HepG2 (cell line): ENCODE data around the gene CCN6. TPM values are rescaled to one million over a fixed set of nuclear protein-coding genes. Genes with fewer than 3 reads are reported as not detected.
A peak's percentile ranks its signal among the peaks of the same experiment; 100 is the strongest.

Experiments used
- EEA1 ChIP-seq: sonication (generic); formaldehyde crosslinking; IDR thresholded peaks from 2 replicates; pipeline ENCODE4 v1.5.1; 2020; ENCODE audit warnings: mild to moderate bottlenecking, missing genetic modification reagents, borderline replicate concordance
- GPN1 ChIP-seq: sonication (generic); formaldehyde crosslinking; IDR thresholded peaks from 2 replicates; pipeline ENCODE4 v1.5.1; 2020; ENCODE audit warnings: missing genetic modification reagents, borderline replicate concordance
- HES4 ChIP-seq: sonication (generic); formaldehyde crosslinking; IDR thresholded peaks from 2 replicates; pipeline ENCODE4 v1.9.0; 2021; ENCODE audit warnings: mild to moderate bottlenecking, missing genetic modification reagents, borderline replicate concordance
- KAT2B ChIP-seq: fragments of 150-350 bp; IDR thresholded peaks from 2 replicates; pipeline ENCODE4 v1.6.1; 2014; ENCODE audit warnings: low read depth, low read length, borderline replicate concordance
- MEIS1 ChIP-seq: sonication (generic); formaldehyde crosslinking; IDR thresholded peaks from 2 replicates; pipeline ENCODE4 v1.9.0; 2021; ENCODE audit warnings: mild to moderate bottlenecking, missing genetic modification reagents, moderate library complexity, borderline replicate concordance
- NFIC ChIP-seq: IDR thresholded peaks from 2 replicates; pipeline ENCODE4 v1.6.1; 2012; ENCODE audit warnings: mild to moderate bottlenecking, low read length, inconsistent platforms
- REST ChIP-seq, 2 experiments: IDR thresholded peaks; 2 replicates each; pipeline ENCODE4 v1.6.1; 2011 to 2012; ENCODE audit warnings: low read length in 2 of 2, borderline replicate concordance in 1 of 2, low read depth in 1 of 2, mild to moderate bottlenecking in 1 of 2, moderate library complexity in 1 of 2
- SP2 ChIP-seq: sonication (generic); formaldehyde crosslinking; IDR thresholded peaks from 2 replicates; pipeline ENCODE4 v1.5.1; 2020; ENCODE audit warnings: mild to moderate bottlenecking, missing genetic modification reagents
- STAT6 ChIP-seq: sonication (generic); formaldehyde crosslinking; IDR thresholded peaks from 2 replicates; pipeline ENCODE4 v1.4.0; 2020; ENCODE audit warnings: missing genetic modification reagents, mild to moderate bottlenecking, borderline replicate concordance
- THAP8 ChIP-seq: sonication (generic); formaldehyde crosslinking; IDR thresholded peaks from 2 replicates; pipeline ENCODE4 v1.5.1; 2020; ENCODE audit warnings: missing genetic modification reagents, mild to moderate bottlenecking, borderline replicate concordance
- ZMYM4 ChIP-seq: sonication (generic); formaldehyde crosslinking; IDR thresholded peaks from 2 replicates; pipeline ENCODE4 v1.8.1; 2023; ENCODE audit warnings: mild to moderate bottlenecking, missing genetic modification reagents
- ZNF24 ChIP-seq: fragments of 450-650 bp; IDR thresholded peaks from 2 replicates; pipeline ENCODE4 v1.6.1; 2017; ENCODE audit warnings: antibody characterized with exemption, mild to moderate bottlenecking
- ZNF33B ChIP-seq: sonication (generic); formaldehyde crosslinking; IDR thresholded peaks from 2 replicates; pipeline ENCODE4 v1.5.1; 2020; ENCODE audit warnings: mild to moderate bottlenecking, missing genetic modification reagents
- ZNF510 ChIP-seq: sonication (generic); formaldehyde crosslinking; IDR thresholded peaks from 2 replicates; pipeline ENCODE4 v1.4.0; 2020; ENCODE audit warnings: low read depth, mild to moderate bottlenecking, missing genetic modification reagents
- ZNF574 ChIP-seq: sonication (generic); formaldehyde crosslinking; IDR thresholded peaks from 2 replicates; pipeline ENCODE4 v1.4.0; 2020; ENCODE audit warnings: missing genetic modification reagents
- ZNF576 ChIP-seq: sonication (generic); formaldehyde crosslinking; IDR thresholded peaks from 2 replicates; pipeline ENCODE4 v1.4.0; 2020; ENCODE audit warnings: mild to moderate bottlenecking, missing genetic modification reagents
- ZNF577 ChIP-seq: sonication (generic); formaldehyde crosslinking; IDR thresholded peaks from 2 replicates; pipeline ENCODE4 v1.4.0; 2020; ENCODE audit warnings: mild to moderate bottlenecking, low read depth, missing genetic modification reagents, borderline replicate concordance
- ZNF605 ChIP-seq: sonication (generic); formaldehyde crosslinking; IDR thresholded peaks from 2 replicates; pipeline ENCODE4 v1.8.0; 2022; ENCODE audit warnings: mild to moderate bottlenecking, missing genetic modification reagents
- polyA plus RNA-seq, 8 experiments: library from polyadenylated mRNA; depleted of rRNA in 3 of 8; stranded (reverse) in 7 of 8; unstranded in 1 of 8; fragments of >200 nt; fragmentation: Illumina TruSeq in 4 of 8; extraction: Trizol in 4 of 8; gene quantifications; 2 replicates each; pipeline versions ENCODE4 v1.2.1 to v1.2.3, GENCODE V29; 2011 to 2016; ENCODE audit warnings: low read depth in 4 of 8, missing spikeins in 1 of 8, mixed read lengths in 1 of 8; ENCODE audit not compliant: insufficient read depth in 1 of 8
- total RNA-seq, 5 experiments: library from RNA; depleted of rRNA; stranded (reverse); fragments of >200 nt; fragmentation: Illumina TruSeq; extraction: Trizol; gene quantifications; 2 replicates each; pipeline ENCODE4 v1.2.3, GENCODE V29; 2016; ENCODE audit warnings: low read depth in 1 of 5

The CCN6 gene
- total and polyA plus RNA-seq, 2 of the 13 experiments (the other 11 are each of a cell fraction or from before 2014, with no cell fraction given), result not detected

- 0 out of 2 replicates have a peak, but pooled peaks have one; percentile 19 for TF ChIP-seq ZNF576 (CRISPR knock-in tag)
- TF ChIP-seq EEA1 (CRISPR knock-in tag), result 0 out of 2 replicates have a peak, but pooled peaks have one; percentile 77
- peak; percentile 53; the same call in 1 of the 2 replicates for TF ChIP-seq ZNF510
- no peak for TF ChIP-seq SP2
- TF ChIP-seq MEIS1 (CRISPR knock-in tag), result peak; percentile 82
- TF ChIP-seq ZNF574, result peak; percentile 84
- TF ChIP-seq ZNF24, result no peak
- TF ChIP-seq GPN1 (CRISPR knock-in tag), result no peak
- no peak for TF ChIP-seq REST (IDR thresholded peaks at IDR 0.05; ENCODE audit: borderline replicate concordance in 1 of 2, low read depth in 1 of 2, low read length in 2 of 2)
- TF ChIP-seq ZNF605 (CRISPR knock-in tag), result peak; percentile 94
- TF ChIP-seq NFIC, result no peak
- no peak for TF ChIP-seq ZNF33B (CRISPR knock-in tag)
- no peak; the same call in 1 of the 2 replicates for TF ChIP-seq KAT2B
- peak; percentile 89; the same call in 1 of the 2 replicates for TF ChIP-seq ZMYM4 (CRISPR knock-in tag)
- no peak for TF ChIP-seq THAP8 (CRISPR knock-in tag)
- TF ChIP-seq STAT6 (CRISPR knock-in tag), result 0 out of 2 replicates have a peak, but pooled peaks have one; percentile 76
- TF ChIP-seq HES4 (CRISPR knock-in tag), result peak; percentile 59; the same call in 1 of the 2 replicates
- no peak for TF ChIP-seq ZNF577
Measured at GRCh38 chr6:112087136-112087911, 33.4 kb downstream of the CCN6 start, which contains the start of the genes FAM229B and TUBE1 (continued).
